GM19328 (cell line): Measurements from ENCODE around the gene SCN1A.
"Not testable (repeated sequence)": the region's sequence is repeated elsewhere in the genome, so short reads cannot be mapped to it uniquely, and the experiment has no call there.

Source experiments
- ATAC-seq: cut with Tn5 transposase; IDR thresholded peaks from one replicate; pipeline ENCODE4 v1.9.1; 2021; ENCODE audit warnings: mild to moderate bottlenecking, moderate library complexity; ENCODE audit not compliant: unreplicated experiment

Gene SCN1A

GRCh38 chr2:166135849-166136258 is 8.0 kb upstream of the SCN1A start:
- no peak for ATAC-seq

GRCh38 chr2:166135152-166135848 is 7.5 kb upstream of the SCN1A start:
- no peak for ATAC-seq

DNA sequence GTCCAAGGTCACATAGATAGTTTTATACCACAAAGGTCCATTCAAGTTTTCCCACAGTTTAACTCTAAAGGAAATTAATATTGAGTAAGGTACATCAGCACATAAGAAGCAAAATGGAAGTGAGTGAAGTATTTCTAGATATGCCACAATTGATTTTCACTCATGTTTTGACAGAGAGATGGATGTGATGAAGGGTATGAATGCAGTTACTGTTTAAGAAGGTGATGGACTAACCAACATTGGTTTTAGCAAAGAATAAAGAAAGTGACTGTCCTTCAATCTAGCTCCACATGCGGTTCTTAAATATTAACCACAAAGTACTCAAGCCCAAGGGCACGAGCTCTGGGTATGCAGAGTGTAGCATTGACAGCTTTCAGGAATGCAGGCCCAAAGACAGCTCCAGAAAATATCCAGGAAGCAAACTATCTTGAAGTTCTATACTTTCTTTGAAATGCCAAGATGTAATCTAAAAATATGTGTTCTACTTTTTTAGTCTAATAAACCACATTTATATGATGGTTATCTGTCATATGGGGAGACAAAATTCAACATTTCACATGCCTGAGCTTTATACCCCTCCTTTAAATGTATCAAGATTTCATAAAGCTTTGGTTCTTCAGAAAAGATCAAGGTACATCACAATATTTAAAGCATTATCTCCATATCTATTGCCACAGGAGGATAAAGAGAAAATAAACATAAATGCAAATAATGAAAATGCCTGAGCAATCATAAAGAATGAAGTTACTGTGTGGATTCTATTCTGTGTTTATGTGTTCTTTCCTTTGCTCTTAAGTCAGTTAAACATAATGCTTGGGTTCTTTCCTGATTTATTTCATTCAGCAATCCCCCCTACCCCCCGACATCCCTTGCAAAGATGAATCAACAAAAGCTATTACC is 6.7 kb upstream of the SCN1A start:
- ATAC-seq, result no peak

DNA sequence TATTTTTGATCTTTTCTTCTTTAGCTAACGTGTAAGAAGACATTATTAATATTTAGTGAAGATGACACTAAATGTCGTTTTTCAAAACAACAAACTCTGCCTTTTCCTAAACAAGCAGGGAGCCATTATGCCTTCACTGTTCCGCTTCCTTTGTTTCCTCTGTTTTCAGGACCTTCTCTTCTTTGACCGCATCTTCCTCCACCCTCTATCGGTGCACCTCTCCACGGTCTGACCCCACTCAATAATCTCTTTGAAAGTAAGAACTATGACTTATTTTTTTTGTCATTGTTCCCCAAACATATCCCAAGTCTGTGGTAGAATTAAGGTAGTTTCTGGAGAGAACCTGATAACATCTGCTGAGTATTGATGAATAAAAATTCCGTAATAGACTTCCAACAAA is 5.8 kb upstream of the SCN1A start:
- ATAC-seq, result no peak

DNA sequence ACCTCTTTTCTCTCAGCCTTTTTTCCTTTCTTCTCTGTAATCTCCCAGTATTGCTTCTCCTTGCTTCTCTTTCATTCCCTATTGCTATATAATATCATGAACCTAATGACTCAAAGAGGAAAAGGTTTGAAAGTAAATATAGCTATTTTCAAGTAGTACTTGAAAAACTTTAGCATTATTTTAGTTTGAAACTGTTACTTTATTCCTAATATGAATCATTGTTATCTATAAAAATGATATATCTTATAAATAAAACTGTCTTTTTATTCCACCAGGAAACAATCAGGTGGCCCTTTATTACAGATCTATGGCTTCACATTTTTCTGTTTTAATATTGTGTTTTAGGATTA is 311 bp upstream of the SCN1A start:
- ATAC-seq, result no peak

DNA sequence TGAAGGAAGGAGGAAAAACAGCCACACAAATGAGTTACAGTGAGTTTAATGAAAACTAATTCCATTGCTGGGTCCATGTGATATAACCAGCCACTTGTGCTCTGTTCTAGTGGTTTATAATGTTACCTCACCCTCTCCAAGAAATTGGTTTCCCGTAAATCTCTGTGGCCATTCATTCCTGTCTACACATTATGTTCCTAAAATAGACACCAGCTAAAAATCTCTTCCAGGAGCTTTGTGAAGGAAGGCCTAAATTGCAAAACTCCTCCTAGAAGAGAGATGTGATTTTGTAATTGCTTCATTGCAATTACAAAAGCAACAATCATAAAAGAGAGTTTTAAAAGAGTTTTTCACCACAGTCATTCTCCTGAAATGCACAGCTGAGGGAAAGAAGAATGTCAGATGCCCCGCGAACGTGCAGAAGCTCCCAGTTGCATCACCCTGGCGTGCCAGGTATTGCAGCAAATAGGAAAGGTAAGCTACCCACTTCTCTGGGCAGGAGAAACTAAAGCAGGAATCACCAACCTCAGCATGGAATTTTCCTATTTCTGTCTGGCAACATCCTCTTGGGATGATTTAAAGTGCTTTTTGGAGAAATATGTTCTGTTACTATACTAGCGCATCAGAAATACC is 1.7 kb downstream of the SCN1A start:
- ATAC-seq, result no peak

DNA sequence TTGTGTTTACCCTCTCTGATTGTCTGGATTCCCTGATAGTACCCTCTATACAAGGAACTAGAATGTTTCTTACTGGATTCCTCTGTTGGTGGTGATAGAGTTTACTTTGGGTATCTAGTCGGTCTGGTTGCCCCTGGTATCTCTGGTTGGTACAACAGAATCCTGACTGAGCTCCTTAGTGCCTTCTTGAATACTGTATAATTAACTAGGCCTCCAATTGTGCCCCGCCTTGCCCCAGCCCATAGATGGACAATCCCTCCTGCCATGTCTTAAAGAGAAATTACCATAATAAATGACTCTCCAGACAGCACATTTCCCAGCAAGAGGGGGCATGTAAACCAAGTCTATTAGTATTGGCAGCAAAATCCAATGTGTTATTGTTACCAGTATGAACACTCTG is 2.3 kb downstream of the SCN1A start:
- ATAC-seq, result no peak

GRCh38 chr2:166118180-166118579 is 9.6 kb downstream of the SCN1A start:
- ATAC-seq, result no peak

DNA sequence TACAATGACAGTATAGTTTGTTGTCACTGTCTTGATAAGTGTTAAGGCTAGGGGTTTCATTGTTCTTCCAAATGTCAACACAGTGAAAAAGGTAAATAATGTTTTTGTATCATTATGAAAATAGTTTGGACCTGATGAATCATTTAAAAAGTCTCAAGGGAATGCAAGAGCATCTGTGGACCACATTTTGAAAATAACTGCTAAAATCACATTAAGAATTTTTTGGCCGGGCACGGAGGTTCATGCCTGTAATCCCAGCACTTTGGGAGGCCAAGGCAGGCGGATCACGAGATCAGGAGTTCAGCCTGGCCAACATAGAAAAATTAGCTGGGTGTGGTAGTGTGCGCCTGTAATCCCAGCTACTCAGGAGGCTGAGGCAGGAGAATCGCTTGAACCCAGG is 10.3 kb downstream of the SCN1A start:
- no peak for ATAC-seq

GRCh38 chr2:166115589-166115988 is 12.2 kb downstream of the SCN1A start:
- ATAC-seq, result no peak

GRCh38 chr2:166112193-166112605 is 15.6 kb downstream of the SCN1A start:
- ATAC-seq, result no peak

DNA sequence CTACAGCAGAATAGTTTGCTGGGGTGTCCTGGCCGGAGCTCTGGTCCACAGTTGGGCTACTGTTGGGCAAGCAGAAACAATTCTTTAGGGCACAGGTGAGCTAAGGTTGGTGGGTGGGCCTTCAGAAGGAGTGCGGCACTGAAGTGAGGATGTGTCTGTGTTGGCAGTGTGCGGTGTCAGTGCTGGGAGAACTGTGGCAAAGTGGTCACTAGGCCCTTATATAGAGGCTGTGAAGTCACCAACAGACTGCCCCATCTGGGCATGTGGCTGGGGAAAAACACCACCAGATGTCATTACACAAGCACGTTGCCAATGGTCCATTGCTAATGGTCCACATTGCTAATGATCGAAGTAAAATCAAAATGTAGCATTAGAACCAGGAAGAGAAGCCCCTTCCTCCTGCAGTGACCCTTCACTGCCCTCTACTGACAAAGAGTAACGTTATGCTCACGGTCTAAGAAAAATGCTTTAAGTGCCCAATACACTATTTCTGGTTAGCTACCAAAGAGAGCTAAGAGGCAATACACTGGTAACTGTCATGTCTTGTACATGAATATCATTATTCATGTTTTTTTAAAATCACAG is 21.3 kb downstream of the SCN1A start:
- no peak for ATAC-seq

- no peak for ATAC-seq
These were observed 23.0 kb downstream of the SCN1A start for GRCh38 chr2:166104773-166105172.

DNA sequence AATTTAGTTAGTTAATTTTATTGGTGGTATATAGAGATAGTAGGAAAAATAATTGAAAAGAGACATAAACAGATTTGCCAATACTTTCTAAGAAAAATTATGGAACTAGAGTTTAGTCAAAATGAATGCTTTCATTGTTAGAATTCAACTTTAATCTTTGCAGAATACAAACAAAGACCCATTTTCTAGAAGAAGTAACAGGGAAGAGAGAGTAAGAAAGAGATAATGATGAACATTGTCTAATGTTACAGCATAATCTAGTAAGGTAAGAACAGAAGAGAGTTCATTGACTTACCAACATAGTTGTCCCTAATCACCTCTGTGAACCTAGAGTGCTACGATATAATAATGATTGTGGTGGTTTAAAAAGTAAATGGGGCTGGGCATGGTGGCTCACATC is 23.7 kb downstream of the SCN1A start:
- ATAC-seq, result no peak

DNA sequence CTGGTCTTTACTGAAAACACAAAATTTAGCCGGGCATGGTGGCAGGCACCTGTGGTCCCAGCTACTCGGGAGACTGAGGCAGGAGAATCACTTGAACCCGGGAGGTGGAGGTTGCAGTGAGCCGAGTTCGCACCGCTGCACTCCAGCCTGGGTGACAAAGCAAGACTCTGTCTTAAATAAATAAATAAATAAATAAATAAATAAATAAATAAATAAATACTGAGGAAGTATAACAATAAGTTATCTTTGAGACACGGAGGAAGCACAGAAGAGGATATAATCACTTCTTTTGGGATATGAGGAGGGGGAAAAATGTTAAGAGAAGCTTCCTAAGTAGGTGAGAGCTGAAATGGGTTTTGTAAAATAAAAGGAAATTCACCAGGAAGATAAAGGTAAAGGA is 24.5 kb downstream of the SCN1A start:
- ATAC-seq, result not testable (repeated sequence)

DNA sequence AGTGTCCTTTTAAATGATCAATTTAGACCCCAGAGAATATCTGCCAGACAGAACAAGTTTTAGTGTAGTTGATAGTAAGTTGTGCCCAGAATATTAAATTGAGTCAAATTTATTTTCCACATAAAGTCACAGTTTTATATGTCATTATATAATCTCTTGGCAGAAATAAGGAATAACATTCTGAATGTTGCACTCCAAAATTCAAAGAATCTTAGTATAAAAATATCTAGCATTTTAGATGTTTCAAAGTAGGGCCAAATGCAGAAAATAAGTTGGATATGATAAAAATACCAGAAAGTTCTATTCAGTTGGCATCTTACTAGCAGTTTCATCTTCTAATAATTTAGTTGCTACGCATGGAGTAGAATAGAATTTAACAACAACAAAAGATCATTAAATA is 33.5 kb downstream of the SCN1A start:
- no peak for ATAC-seq

- no peak for ATAC-seq
These were observed 34.9 kb downstream of the SCN1A start for GRCh38 chr2:166092889-166093288.

DNA sequence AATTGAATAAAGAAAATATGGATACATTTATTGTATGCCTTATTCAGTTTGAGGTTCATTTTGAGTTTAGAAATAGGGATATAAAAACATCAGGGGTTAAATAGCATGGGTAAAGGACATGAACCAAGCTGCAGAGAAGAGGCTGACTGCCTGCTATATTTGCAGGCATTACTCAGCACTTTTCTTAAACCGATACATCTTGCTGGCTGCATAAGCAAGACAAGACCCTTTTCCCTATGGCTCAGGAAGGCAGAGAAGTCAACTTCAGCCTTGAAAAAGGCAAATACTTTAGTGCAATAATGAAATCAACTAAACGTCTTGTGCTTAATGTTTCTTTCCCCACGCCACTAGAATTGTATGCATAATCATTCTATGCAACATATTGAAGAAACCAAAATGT is 36.4 kb downstream of the SCN1A start:
- no peak for ATAC-seq

DNA sequence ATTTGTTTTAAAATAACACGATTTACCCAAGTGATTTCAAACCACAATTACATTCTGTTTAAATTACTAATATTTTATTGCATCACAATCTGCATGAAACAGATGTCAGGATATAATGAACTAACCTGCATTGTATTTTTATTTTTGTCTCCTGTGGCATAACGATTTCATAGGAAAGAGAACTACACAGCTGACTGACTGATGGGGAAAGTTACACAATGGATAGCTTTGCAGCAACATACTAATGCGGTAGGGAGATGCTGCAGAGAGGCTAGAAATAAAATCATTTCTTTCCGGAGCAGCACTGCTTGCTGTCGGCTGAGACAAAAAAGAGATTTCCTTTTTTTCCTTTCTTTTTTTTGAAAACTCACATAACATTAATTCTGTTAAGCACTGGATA is 36.9 kb downstream of the SCN1A start:
- ATAC-seq, result no peak

DNA sequence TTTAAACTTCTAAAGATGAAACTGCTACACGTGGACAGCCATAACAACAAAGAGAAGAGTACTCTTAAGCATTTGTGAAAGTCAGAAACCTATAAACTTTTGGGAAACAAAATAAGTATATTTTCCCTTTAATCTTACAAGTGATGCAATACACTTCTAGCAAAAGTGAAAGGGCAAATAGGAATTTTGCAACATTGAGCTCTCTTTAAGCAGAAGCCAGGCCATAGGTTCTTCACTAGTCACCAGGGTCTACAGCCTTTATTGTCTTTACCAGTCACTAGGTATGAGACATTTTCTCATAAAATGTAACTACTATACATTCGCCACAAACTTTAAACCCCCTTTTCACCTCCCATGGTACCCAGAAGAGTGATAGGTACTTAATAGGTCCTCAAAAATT is 37.5 kb downstream of the SCN1A start:
- ATAC-seq, result no peak

DNA sequence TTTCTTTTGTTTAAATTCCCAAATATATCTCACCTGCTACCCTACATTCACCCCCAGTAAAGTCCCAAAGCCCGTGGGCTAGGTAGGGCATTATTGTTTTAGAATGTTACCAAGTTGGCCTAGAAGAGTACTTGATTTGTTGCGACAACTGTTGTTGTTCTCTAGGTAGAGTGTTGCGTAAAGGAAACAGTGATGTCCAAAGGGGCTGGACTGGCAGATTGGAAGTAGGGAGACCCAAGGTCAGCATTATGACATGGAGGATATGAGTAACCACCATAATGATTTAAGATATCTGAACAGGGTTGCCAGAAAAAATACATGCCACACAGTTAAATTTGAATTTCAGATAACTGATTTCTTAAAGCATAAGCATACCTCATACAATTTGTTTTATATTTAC is 39.2 kb downstream of the SCN1A start:
- no peak for ATAC-seq

DNA sequence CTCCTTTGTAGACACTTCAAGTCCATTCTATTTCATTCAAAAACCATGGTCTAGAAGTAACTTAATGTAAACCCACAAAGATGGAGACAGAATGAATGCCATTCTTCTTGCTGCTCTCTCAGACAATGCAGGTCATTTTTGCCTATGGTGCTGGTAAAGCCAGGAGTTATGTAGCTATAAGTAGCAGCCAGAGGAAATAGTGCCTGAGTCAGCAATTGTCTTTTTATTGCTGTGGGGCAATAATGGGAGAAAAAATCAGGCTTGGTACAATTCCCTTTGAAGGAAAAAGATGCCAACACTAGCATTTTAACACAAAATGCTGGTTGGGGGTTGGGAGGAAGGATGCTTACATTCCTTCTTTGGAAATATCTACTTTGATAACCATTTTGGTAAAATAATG is 43.5 kb downstream of the SCN1A start:
- ATAC-seq, result no peak
